Measurements from ENCODE around the gene TTYH2.

DNA sequence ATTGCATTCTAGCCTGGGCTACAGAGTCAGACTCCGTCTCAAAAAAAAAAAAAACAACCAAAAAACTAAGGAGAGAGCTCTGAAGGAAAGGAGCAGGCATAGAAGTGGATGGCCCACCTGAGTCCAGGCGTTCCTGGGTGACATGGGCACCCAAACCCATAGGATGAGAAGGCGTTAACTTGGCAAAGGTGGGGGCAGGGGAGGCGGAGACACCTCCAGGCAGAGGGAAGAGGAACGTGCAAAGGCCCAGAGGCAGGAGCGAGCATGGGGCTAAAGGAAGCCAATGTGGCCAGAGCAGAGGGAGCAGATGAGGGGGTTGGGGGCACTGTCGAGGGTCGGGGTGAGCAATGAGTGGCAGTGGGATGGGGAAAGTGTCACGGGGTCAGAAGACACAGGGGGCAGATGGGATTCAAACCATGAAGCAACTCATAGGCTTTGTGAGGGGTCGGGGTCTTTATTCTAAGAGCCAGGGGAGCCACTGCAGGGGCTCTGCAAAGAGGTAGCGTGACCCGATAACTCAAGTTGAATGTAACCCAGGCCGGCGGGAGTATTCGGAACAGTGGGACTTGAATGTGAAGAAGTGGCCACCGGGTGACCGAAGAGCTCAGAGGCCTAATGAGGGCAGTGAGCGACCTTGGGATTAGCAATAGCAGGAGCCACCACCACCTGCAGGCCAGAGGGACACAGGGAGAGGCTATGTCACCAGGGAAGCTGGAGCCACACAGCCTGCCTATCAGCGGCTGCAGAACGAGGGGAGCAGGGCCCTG lies 11.8 kb downstream of the TTYH2 start:
- TF ChIP-seq GATA2 (IDR thresholded peaks at IDR 0.05; ENCODE audit: low read depth, low read length) (no peak), GATA3 (IDR thresholded peaks at IDR 0.05; ENCODE audit: low read depth, low read length) (no peak)

Measured in SH-SY5Y (cell line).